GM12864 (cell line): Measurements from ENCODE around the gene GRIP2.

ENCODE experiments used
- DNase-seq: peaks from one replicate; pipeline ENCODE4 v3.0.0-alpha.2; 2011; ENCODE audit warnings: low read depth
- H3K4me3 ChIP-seq: 2 replicates; pipeline ENCODE4 v1.5.1; 2011; ENCODE audit warnings: mild to moderate bottlenecking, low read depth, low read length, control low read depth
- CTCF ChIP-seq: IDR thresholded peaks from 2 replicates; pipeline ENCODE4 v1.5.1; 2011; ENCODE audit warnings: low read depth, mild to moderate bottlenecking, moderate library complexity, low read length, control low read depth, inconsistent platforms; ENCODE audit errors: missing control alignments

GRIP2 gene

GRCh38 chr3:14503033-14503705, 37.0 kb downstream of the GRIP2 start:
- no peak for TF ChIP-seq CTCF
- no peak for DNase-seq
- H3K4me3 ChIP-seq: no peak overlapping the region

DNA sequence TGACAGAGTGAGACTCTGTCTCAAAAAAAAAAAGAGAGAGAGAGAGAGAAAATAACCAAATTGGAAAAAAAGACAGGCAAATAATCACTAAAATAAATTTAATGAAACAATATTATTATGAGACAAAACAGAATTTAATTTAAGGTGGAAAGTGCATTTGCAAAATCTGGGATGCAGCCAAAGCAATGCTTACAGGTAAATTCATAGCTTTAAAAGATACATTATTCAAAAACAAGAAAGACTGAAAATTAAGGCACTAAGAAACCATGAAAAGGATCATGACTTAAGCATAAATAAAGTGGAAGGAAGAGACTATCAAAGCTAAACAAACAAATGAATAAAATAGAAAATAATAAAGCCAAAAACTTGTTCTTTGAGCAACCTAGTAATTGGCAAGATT, 37.7 kb downstream of the GRIP2 start:
- DNase-seq: no peak
- H3K4me3 ChIP-seq: no peak overlapping the region
- TF ChIP-seq CTCF: no peak

DNA sequence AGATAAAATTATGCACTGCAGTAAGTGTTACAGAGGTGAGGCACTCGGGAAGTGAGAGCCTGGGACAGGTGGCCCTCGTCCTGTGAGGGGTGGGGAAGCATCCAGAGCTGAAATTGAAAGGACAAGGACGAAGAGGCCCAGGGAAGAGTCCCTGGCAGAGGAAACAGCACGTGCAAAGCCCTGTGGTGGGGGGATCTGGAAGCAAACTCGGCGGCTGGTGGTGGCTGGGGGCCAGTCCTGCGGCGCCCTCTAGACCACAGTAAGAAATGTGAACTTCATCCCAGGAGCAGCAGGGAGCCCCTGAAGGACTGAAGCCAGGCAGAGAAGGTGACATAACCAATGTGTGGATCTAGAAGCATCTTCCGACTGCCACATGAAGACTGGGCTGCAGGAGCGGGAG, 42.8 kb downstream of the GRIP2 start:
- TF ChIP-seq CTCF: no peak
- no peak for DNase-seq
- no peak overlapping the region for H3K4me3 ChIP-seq

DNA sequence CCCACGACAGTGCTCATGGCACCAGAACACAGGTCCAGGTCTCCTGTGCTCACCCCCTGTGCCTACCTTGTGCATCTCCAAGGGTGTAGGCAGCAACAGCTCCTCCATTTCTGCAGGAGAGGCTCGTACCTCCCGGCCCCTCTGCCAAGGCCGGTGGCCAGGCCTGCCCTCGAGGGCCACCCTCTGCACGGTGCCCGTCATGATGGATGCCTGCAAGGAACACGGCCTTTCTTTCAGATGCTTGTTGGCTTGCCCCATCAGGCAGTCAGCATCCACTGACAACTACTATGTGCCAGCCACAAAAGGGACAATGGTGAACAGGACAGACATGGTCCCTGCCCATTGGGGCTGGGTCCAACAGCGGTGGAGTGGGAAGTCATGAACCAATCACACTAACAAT, 43.8 kb downstream of the GRIP2 start:
- H3K4me3 ChIP-seq: no peak overlapping the region
- TF ChIP-seq CTCF: no peak
- no peak for DNase-seq

DNA sequence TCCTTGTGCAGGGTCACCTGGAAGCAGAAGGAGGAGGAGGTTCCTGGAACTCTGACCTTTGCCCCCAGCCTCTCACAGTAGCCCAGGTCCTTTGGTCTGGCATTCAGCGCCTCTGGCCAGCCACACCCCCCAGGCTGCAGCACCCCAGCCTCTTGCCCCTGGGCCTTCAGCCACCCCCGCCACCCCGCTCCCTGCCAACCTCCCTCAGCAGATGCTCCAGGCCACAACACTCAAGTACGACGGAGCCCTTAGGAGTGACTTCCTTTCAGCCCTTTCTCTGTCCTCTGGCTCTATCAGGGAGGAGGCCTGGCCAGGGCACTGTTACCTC, 45.2 kb downstream of the GRIP2 start:
- no peak for DNase-seq
- no peak for TF ChIP-seq CTCF
- H3K4me3 ChIP-seq: no peak overlapping the region

DNA sequence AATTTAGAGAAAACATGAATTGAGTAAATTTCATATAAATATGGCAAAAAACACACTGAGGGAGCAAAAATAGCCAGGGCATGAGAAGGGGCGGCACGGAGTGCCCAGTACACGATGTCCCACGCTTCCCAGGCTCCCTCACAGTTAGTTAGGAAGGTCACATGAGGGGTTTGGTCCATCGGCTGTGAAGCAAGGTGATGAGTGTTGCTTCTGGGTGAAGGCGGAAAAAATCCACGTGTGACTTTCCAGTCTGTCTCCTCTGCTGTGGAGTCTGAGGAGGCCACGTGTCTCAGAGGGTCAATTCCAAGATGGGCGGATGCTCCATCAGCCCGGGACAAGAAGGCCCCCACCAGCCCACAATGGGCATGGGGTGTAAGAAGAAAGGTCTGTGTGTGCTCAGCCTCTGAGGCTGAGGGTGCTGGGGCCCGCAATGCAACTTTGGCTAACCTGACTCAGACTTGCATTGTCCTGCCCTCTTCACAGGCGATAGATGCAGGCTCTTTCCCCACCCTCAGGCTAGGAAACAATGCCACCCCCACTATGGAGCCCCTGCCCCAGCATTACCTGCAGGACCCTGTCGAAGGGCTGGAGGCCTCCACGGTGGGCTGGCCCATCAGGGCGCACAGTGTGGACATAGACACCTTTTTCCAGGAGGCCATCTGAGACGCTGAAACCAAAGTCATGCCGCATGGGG, 45.7 kb downstream of the GRIP2 start:
- H3K4me3 ChIP-seq: no peak overlapping the region
- TF ChIP-seq CTCF: no peak
- no peak for DNase-seq
